B cell (primary cell): ENCODE results near the gene GIGYF1.

Experiments
- CTCF ChIP-seq: fragments of 200-600 bp; IDR thresholded peaks from one replicate; pipeline ENCODE4 v1.8.0; 2022; ENCODE audit warnings: antibody characterized with exemption, mild to moderate bottlenecking
- EZH2 ChIP-seq: IDR thresholded peaks from 2 replicates; pipeline ENCODE4 v1.6.1; 2012; ENCODE audit warnings: borderline replicate concordance, low read depth, mild to moderate bottlenecking, moderate library complexity, low read length; ENCODE audit not compliant: insufficient read depth, poor library complexity, severe bottlenecking

GRCh38 chr7:100654908-100655831, 38.9 kb downstream of the GIGYF1 start:
- no peak for TF ChIP-seq CTCF
- TF ChIP-seq EZH2: no peak
